GM20000 (cell line): Measurements from ENCODE around the gene STK32A.

Source experiments
- DNase-seq: peaks from one replicate; pipeline ENCODE4 v3.0.0; 2012; ENCODE audit warnings: low spot score
- CTCF ChIP-seq: IDR thresholded peaks from 2 replicates; pipeline ENCODE4 v1.5.1; 2012; ENCODE audit warnings: mild to moderate bottlenecking, control low read depth; ENCODE audit errors: extremely low read depth, missing control alignments

STK32A gene

GRCh38 chr5:147234825-147235635 lies at the start of gene STK32A:
TSS of gene STK32A (plus strand) at chr5:147235026. CDS start at chr5:147239635, 4,609 bp downstream.
- DNase-seq: no peak
- TF ChIP-seq CTCF: no peak

DNA sequence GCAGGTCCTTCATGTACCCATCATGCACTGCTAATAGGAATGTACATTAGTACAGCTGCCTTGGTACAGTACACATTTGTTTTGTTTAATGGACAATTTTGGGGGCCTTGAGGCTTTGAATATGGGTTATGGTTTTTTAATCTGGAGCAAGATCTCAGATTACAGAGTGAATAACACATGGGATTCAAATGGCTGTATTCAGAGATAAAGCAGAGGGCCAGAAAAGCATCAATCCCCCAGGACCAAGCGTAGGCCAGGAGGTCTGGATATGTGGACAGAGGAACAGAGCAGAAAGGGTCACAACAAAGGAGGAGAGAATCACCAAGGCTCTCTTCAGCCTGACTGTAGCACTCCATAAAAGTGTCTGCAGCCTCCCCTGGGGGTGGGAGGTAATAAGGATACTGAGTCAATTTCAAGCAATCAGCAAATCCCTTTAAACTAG lies 47.7 kb upstream of the STK32A start:
- no peak for TF ChIP-seq CTCF
- no peak for DNase-seq

GRCh38 chr5:147188200-147189108 lies 46.4 kb upstream of the STK32A start:
- peak; percentile 69 for TF ChIP-seq CTCF
- peak; percentile 60 for DNase-seq

- no peak for TF ChIP-seq CTCF
- DNase-seq: no peak
Measured at GRCh38 chr5:147189109-147189424, 45.8 kb upstream of the STK32A start.

GRCh38 chr5:147190331-147190730 lies 44.5 kb upstream of the STK32A start:
- no peak for DNase-seq
- no peak for TF ChIP-seq CTCF

DNA sequence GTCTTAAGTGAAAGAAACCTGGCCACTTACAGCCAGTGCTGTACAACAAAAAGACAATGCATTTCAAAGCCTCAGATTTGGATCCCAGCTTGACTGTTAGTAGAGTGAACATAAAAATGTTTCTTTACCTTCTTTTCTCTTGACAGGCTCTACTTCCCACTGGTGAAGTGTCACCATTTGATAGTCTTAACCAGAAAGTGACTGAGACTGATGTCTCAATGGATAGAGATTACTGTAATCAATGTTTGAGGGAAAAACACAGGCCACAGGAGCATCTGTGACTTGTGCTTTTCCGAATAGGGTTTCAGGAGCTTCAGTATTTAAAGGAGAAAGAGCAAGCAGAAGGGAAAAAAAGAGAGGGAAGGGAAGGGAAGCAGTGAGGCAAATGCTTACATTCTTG lies 41.7 kb upstream of the STK32A start:
- no peak for DNase-seq

More for the DNA sequence above, 41.7 kb upstream of the STK32A start:
- TF ChIP-seq CTCF: no peak
